HG02571 (cell line): ENCODE measurements around the gene FAM241A.

Source experiments
- ATAC-seq: cut with Tn5 transposase; IDR thresholded peaks from one replicate; pipeline ENCODE4 v1.9.1; 2021; ENCODE audit warnings: mild to moderate bottlenecking, moderate library complexity; ENCODE audit not compliant: unreplicated experiment

Gene FAM241A

GRCh38 chr4:112210777-112211176 lies 65.5 kb downstream of the FAM241A start:
- no peak for ATAC-seq

- no peak for ATAC-seq
Measured at GRCh38 chr4:112213091-112213490, 67.8 kb downstream of the FAM241A start.

GRCh38 chr4:112213856-112214255 lies 68.6 kb downstream of the FAM241A start:
- ATAC-seq, result no peak

- ATAC-seq, result no peak
Measured at GRCh38 chr4:112214390-112215264, 69.4 kb downstream of the FAM241A start.

- ATAC-seq, result no peak
Measured at GRCh38 chr4:112219826-112220366, 74.6 kb downstream of the FAM241A start.

- ATAC-seq, result no peak
Measured at GRCh38 chr4:112222219-112222955, 77.1 kb downstream of the FAM241A start.

- ATAC-seq, result no peak
Measured at GRCh38 chr4:112225157-112225556, 79.9 kb downstream of the FAM241A start.

GRCh38 chr4:112230879-112231778 lies 85.9 kb downstream of the FAM241A start:
- ATAC-seq, result peak; percentile 84

- peak; percentile 70 for ATAC-seq
Measured at GRCh38 chr4:112231779-112232713, 86.8 kb downstream of the FAM241A start, which contains the start of gene AP1AR. TSS of gene AP1AR (plus strand) at chr4:112231787. CDS start at chr4:112232092, 305 bp downstream.

GRCh38 chr4:112234952-112235609 lies 89.8 kb downstream of the FAM241A start:
- ATAC-seq, result no peak

GRCh38 chr4:112236040-112236439 lies 90.8 kb downstream of the FAM241A start:
- ATAC-seq, result no peak

GRCh38 chr4:112238833-112239232 lies 93.6 kb downstream of the FAM241A start:
- no peak for ATAC-seq
